NCI-H1105 treated with DMSO at 0.1 percent for 48 hours (cell line): ENCODE data around the gene MUC12.
"Not testable (repeated sequence)": the region's sequence is repeated elsewhere in the genome, so short reads cannot be mapped to it uniquely, and the experiment has no call there.

Experiments used
- DNase-seq: peaks from one replicate; lab custom pipeline; 2025; lab: John Stamatoyannopoulos, UW

MUC12 gene, protein sequence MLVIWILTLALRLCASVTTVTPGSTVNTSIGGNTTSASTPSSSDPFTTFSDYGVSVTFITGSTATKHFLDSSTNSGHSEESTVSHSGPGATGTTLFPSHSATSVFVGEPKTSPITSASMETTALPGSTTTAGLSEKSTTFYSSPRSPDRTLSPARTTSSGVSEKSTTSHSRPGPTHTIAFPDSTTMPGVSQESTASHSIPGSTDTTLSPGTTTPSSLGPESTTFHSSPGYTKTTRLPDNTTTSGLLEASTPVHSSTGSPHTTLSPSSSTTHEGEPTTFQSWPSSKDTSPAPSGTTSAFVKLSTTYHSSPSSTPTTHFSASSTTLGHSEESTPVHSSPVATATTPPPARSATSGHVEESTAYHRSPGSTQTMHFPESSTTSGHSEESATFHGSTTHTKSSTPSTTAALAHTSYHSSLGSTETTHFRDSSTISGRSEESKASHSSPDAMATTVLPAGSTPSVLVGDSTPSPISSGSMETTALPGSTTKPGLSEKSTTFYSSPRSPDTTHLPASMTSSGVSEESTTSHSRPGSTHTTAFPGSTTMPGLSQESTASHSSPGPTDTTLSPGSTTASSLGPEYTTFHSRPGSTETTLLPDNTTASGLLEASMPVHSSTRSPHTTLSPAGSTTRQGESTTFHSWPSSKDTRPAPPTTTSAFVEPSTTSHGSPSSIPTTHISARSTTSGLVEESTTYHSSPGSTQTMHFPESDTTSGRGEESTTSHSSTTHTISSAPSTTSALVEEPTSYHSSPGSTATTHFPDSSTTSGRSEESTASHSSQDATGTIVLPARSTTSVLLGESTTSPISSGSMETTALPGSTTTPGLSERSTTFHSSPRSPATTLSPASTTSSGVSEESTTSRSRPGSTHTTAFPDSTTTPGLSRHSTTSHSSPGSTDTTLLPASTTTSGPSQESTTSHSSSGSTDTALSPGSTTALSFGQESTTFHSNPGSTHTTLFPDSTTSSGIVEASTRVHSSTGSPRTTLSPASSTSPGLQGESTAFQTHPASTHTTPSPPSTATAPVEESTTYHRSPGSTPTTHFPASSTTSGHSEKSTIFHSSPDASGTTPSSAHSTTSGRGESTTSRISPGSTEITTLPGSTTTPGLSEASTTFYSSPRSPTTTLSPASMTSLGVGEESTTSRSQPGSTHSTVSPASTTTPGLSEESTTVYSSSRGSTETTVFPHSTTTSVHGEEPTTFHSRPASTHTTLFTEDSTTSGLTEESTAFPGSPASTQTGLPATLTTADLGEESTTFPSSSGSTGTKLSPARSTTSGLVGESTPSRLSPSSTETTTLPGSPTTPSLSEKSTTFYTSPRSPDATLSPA (N-terminal part only)

GRCh38 chr7:100969066-100969615 lies at the start of gene MUC12:
Gene MUC12 (plus strand): TSS chr7:100969565. CDS start chr7:100969623, 58 bp downstream.
- DNase-seq = no peak

GRCh38 chr7:100919779-100920437 lies 49.5 kb upstream of the MUC12 start:
- DNase-seq = not testable (repeated sequence)

- DNase-seq = no peak
These were observed 48.3 kb upstream of the MUC12 start for GRCh38 chr7:100921039-100921438.

GRCh38 chr7:100923616-100924015 lies 45.7 kb upstream of the MUC12 start:
- DNase-seq = not testable (repeated sequence)

- DNase-seq = no peak
These were observed 39.6 kb upstream of the MUC12 start for GRCh38 chr7:100929808-100930174.

DNA sequence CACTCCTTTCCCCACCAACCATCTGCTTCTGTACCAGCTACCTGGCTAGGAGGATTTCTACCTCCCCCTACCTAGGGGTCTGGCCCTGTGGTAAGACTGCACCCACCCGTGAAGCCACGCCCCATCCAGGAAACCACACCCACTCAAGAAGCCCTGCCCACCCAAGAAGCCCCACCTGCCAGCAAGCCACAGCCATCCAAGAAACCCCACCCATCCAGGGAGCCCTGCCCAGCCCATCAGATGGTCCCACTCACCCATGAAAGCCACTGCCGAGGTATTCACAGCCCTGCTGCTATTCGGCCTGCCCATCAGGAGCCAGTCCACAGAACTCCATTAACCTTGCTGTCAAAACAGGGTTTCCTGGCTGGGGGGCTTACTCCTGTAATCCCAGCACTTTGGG lies 35.6 kb upstream of the MUC12 start:
- no peak for DNase-seq

DNA sequence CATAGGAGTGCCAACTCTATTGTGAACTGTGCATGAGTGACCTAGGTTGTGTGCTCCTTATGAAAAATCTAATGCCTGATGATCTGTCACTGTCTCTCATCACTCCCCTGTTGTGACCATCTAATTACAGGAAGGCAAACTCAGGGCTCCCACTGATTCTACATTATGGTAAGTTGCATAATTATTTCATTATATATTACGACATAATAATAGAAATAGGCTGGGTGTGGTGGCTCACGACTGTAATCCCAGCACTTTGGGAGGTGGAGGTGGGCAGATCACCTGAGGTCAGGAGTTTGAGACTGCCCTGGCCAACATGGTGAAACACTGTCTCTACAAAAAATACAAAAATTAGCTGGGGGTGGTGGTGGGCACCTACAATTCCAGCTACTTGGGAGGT lies 34.0 kb upstream of the MUC12 start:
- not testable (repeated sequence) for DNase-seq

DNA sequence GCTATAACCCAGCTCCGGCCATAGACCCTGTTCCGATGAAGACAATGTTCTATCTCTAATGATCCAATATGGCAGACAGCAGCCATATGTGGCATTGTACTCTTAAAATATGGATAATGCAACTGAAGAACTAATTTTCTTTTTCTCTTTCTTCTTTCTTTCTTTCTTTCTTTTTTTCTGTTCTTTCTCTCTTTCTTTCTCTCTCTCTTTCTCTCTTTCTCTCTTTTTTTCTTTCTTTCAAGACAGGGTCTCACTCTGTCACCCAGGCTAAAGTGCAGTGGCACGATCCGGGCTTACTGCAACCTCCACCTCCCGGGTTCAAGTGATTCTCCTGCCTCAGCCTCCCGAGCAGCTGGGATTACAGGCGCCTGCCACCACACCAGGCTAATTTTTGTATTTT lies 33.2 kb upstream of the MUC12 start:
- not testable (repeated sequence) for DNase-seq

DNA sequence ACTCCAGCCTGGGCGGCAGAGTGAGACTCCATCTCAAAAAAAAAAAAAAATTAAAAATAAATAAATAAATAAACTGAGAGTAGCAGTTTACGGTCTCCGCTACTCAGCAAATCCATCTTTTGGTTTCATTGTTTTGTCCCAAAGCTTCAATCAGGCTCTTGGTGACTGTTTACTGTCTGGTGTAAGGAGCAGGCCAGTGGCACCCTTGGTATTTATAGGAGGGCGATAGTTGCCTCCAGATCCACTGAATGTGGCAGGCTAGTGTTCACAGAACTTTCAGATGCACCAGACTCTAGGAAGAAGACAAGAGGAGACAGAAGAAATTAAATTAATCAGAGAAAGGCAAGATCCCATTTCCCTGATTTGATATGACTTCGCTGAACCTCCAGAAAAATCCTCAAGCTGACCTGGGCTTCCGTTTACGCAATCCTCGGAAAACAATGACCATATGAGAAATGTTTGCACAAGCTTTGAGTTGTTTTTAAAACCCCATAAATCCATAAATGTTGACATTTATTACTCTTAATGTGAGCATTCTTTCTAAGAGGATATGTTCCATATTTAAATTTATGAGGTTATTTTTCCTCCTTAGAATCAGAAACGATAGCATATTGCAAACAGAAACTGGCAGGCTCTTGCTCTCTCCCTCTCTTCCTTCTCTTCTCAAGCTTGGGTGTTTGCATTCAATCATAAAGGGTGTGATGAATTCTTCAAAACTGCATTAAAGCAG lies 27.2 kb upstream of the MUC12 start:
- no peak for DNase-seq

DNA sequence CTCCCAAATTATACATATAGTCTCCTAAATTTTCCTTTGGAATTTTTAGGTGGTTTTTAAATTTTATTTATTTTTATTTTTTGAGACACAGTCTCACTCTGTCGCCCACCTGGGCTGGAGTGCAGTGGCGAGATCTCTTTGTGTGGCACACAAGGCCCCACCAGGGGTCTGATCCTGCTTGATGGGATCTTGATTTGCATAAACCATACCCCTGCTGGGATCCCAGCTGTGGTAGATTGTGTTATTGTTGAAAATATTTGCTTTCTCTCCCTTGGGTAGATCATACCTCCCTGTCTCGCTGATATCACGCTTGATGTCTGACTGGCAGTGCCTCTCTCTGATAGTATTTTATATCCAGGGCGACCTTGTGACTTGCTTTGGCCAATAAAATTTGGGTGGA lies 25.7 kb upstream of the MUC12 start:
- DNase-seq = no peak

- DNase-seq = no peak
These were observed 25.2 kb upstream of the MUC12 start for GRCh38 chr7:100944138-100944537.

DNA sequence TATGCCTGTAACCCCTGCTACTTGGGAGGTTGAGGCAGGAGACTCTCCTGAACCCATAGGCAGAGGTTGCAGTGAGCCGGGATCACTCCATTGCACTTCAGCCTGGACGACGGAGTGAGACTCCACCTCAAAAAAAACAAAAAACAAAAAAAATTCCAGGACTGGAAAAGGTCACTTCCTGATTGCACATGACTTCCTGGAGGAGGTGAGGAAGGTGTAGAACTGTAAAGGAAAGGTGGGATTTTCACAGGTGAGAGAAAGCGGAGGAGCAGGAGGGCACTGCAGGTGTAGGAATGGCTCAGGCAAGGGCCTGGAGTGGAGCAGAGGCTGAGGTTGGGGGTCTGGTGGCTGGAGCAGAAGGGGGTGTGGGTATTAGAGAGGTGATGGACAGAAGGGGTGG lies 23.3 kb upstream of the MUC12 start:
- no peak for DNase-seq

GRCh38 chr7:100946766-100947365 lies 22.5 kb upstream of the MUC12 start:
- no peak for DNase-seq

DNA sequence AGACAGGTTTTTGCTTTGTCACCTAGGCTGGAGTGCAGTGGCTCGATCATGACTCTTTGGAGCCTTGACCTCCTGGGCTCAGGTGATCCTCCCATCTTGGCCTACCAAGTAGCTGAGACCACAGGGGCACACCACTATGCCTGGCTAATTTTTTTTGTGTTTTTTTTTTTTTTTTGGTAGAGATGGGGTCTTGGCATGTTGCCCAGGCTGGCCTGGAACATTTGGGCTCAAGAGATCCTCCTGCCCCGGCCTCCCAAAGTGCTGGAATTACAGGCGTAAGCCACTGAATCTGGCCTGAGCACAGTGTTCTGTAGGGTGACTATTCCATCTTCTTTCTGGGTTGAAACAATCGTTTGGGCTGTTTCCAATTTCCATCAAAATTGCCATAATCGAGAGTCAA lies 21.6 kb upstream of the MUC12 start:
- no peak for DNase-seq

- DNase-seq = no peak
These were observed 20.0 kb upstream of the MUC12 start, which contains the start of gene MUC3A for GRCh38 chr7:100949227-100949932. Gene MUC3A (plus strand): TSS chr7:100949534. CDS start chr7:100949625, 91 bp downstream.

GRCh38 chr7:100949933-100950443 lies 19.4 kb upstream of the MUC12 start:
- DNase-seq = no peak

GRCh38 chr7:100951172-100951571 lies 18.2 kb upstream of the MUC12 start:
- no peak for DNase-seq

- no peak for DNase-seq
These were observed 17.3 kb upstream of the MUC12 start for GRCh38 chr7:100951888-100952560.

- no peak for DNase-seq
These were observed 16.7 kb upstream of the MUC12 start for GRCh38 chr7:100952641-100953040.
